HG02610 (cell line): ENCODE measurements around the gene GATA6.
"Not testable (repeated sequence)": the region's sequence is repeated elsewhere in the genome, so short reads cannot be mapped to it uniquely, and the experiment has no call there.

ENCODE experiments used
- ATAC-seq: cut with Tn5 transposase; IDR thresholded peaks from one replicate; pipeline ENCODE4 v1.9.1; 2021; ENCODE audit warnings: mild to moderate bottlenecking, moderate library complexity; ENCODE audit not compliant: unreplicated experiment

GATA6 gene

GRCh38 chr18:22203536-22204213 lies 34.3 kb downstream of the GATA6 start:
- ATAC-seq = no peak

GRCh38 chr18:22204214-22204536 lies 34.8 kb downstream of the GATA6 start:
- ATAC-seq = no peak

GRCh38 chr18:22204996-22205395 lies 35.6 kb downstream of the GATA6 start:
- no peak for ATAC-seq

GRCh38 chr18:22207021-22207758 lies 37.8 kb downstream of the GATA6 start:
- no peak for ATAC-seq

GRCh38 chr18:22210311-22210754 lies 40.9 kb downstream of the GATA6 start:
- ATAC-seq = no peak

- no peak for ATAC-seq
These were observed 42.3 kb downstream of the GATA6 start for GRCh38 chr18:22211657-22212056.

GRCh38 chr18:22213333-22213973 lies 44.1 kb downstream of the GATA6 start:
- ATAC-seq = no peak

GRCh38 chr18:22214731-22215528 lies 45.5 kb downstream of the GATA6 start:
- ATAC-seq = no peak

GRCh38 chr18:22218835-22219234 lies 49.4 kb downstream of the GATA6 start:
- ATAC-seq = no peak

GRCh38 chr18:22219568-22220355 lies 50.4 kb downstream of the GATA6 start:
- ATAC-seq = no peak

- ATAC-seq = not testable (repeated sequence)
These were observed 51.2 kb downstream of the GATA6 start for GRCh38 chr18:22220585-22220984.

- no peak for ATAC-seq
These were observed 52.0 kb downstream of the GATA6 start for GRCh38 chr18:22221350-22221749.

- ATAC-seq = no peak
These were observed 54.0 kb downstream of the GATA6 start for GRCh38 chr18:22223254-22223964.

- ATAC-seq = no peak
These were observed 54.6 kb downstream of the GATA6 start for GRCh38 chr18:22223965-22224322.

- ATAC-seq = no peak
These were observed 55.0 kb downstream of the GATA6 start for GRCh38 chr18:22224339-22224738.

GRCh38 chr18:22226801-22227200 lies 57.4 kb downstream of the GATA6 start:
- ATAC-seq = no peak

- no peak for ATAC-seq
These were observed 59.6 kb downstream of the GATA6 start for GRCh38 chr18:22228976-22229375.

- ATAC-seq = no peak
These were observed 60.2 kb downstream of the GATA6 start for GRCh38 chr18:22229456-22230124.

GRCh38 chr18:22230471-22230945 lies 61.1 kb downstream of the GATA6 start:
- no peak for ATAC-seq
